Panc1 (cell line): ENCODE results near the gene ADGRG3. TPM values are rescaled to one million over a fixed set of nuclear protein-coding genes. Genes with fewer than 3 reads are reported as not detected.

Source experiments
- ATAC-seq: fragments of 200-7000 bp; cut with Tn5 transposase; 2 replicates; pipeline ENCODE4 v1.9.1; 2020; ENCODE audit warnings: mild to moderate bottlenecking, moderate library complexity
- BruUV-seq: library from RNA; stranded (reverse); fragments of 400-500 nt; replicated peaks from 2 replicates; lab custom pipeline; 2021; lab: Mats Ljungman, UMichigan
- CTCF ChIA-PET: fragments of 300-600 bp; sonication (Branson Sonifier 250); formaldehyde crosslinking; loops from one replicate; lab custom pipeline; 2022; ENCODE audit warnings: antibody characterized with exemption; lab: Charles Lee
- POLR2A ChIA-PET: fragments of 300-600 bp; sonication (Branson Sonifier 250); formaldehyde crosslinking; loops from one replicate; lab custom pipeline; 2022; ENCODE audit warnings: antibody characterized with exemption; lab: Charles Lee
- DNase-seq: peaks from one replicate; pipeline ENCODE4 v3.0.0-alpha.2; 2010; ENCODE audit warnings: low read depth, low spot score
- H3K27ac ChIP-seq: 2 replicates; pipeline ENCODE4 v1.5.1; 2011; ENCODE audit warnings: mild to moderate bottlenecking, low read length, inconsistent platforms
- H3K27me3 ChIP-seq: fragments of 200-500 bp; sonication (Bioruptor generic); 2 replicates; pipeline ENCODE4 v1.6.0; 2014; ENCODE audit warnings: low read length, inconsistent platforms; ENCODE audit not compliant: control insufficient read depth, insufficient read depth
- H3K36me3 ChIP-seq: fragments of 200-500 bp; sonication (Bioruptor generic); 2 replicates; pipeline ENCODE4 v1.5.1; 2014; ENCODE audit warnings: inconsistent platforms, mild to moderate bottlenecking, low read length, moderate library complexity; ENCODE audit not compliant: control insufficient read depth, insufficient read depth
- H3K4me1 ChIP-seq: 2 replicates; pipeline ENCODE4 v1.5.1; 2011; ENCODE audit warnings: inconsistent platforms, mild to moderate bottlenecking, low read length, moderate library complexity; ENCODE audit not compliant: control insufficient read depth, insufficient read depth
- H3K4me3 ChIP-seq, 2 experiments: 2 replicates each; pipeline ENCODE4 v1.5.1; 2011 to 2012; ENCODE audit warnings: low read depth in 2 of 2, low read length in 2 of 2, mild to moderate bottlenecking in 2 of 2, inconsistent platforms in 1 of 2, moderate library complexity in 1 of 2
- H3K9me3 ChIP-seq: fragments of 200-500 bp; sonication (Bioruptor generic); 2 replicates; pipeline ENCODE4 v1.5.1; 2014; ENCODE audit warnings: low read depth, mild to moderate bottlenecking, inconsistent platforms, low read length, moderate library complexity; ENCODE audit not compliant: control insufficient read depth, insufficient read depth
- CTCF ChIP-seq: fragments of 450-650 bp; IDR thresholded peaks from 2 replicates; pipeline ENCODE4 v1.5.1; 2017; ENCODE audit warnings: mild to moderate bottlenecking
- POLR2AphosphoS5 ChIP-seq: IDR thresholded peaks from 2 replicates; pipeline ENCODE4 v1.6.1; 2012; ENCODE audit warnings: mild to moderate bottlenecking, low read depth, low read length, moderate library complexity
- REST ChIP-seq, 2 experiments: IDR thresholded peaks; 2 replicates each; pipeline ENCODE4 v1.6.1; 2011 to 2012; ENCODE audit warnings: low read depth in 2 of 2, control low read depth in 1 of 2, low read length in 1 of 2, mild to moderate bottlenecking in 1 of 2, moderate library complexity in 1 of 2; ENCODE audit not compliant: insufficient read depth in 1 of 2
- SIN3A ChIP-seq: IDR thresholded peaks from 2 replicates; pipeline ENCODE4 v1.6.1; 2012; ENCODE audit warnings: low read depth, mild to moderate bottlenecking, low read length, moderate library complexity, borderline replicate concordance; ENCODE audit not compliant: insufficient read depth
- TCF7L2 ChIP-seq: IDR thresholded peaks from 2 replicates; pipeline ENCODE4 v1.6.1; 2011; ENCODE audit warnings: mild to moderate bottlenecking, low read depth, low read length, inconsistent platforms
- in situ Hi-C: cut with HindIII; loops from 2 replicates; pipeline ENCODE4 v1.10.0; 2016; ENCODE audit warnings: low sequenced_read_pairs, low pct_unique_long_range_greater_than_20kb
- intact Hi-C: fragments of 100-400 bp; cut with micrococcal nuclease; formaldehyde crosslinking; loops from one replicate; pipeline ENCODE4 v1.10.0; 2022; ENCODE audit not compliant: unreplicated experiment
- total RNA-seq: library from RNA; stranded (reverse); gene quantifications from one replicate; pipeline ENCODE4 v1.2.1, GENCODE V29; 2021; ENCODE audit not compliant: unreplicated experiment

Gene ADGRG3
- total RNA-seq, 1 experiment from 2014 or later: not detected

- no peaks in the 10 kb centered on the region for H3K36me3 ChIP-seq
- TF ChIP-seq POLR2AphosphoS5 (no peak), REST (IDR thresholded peaks at IDR 0.05; ENCODE audit: insufficient read depth in 1 of 2, low read depth in 2 of 2, low read length in 1 of 2) (no peak), SIN3A (no peak)
- no TSS peak for BruUV-seq
- no peak overlapping the region for H3K4me3 ChIP-seq
- H3K4me1 ChIP-seq: no peaks in the 10 kb centered on the region
- H3K27me3 ChIP-seq: no peaks in the 10 kb centered on the region
- intact Hi-C loops: no loop called here
- no peak overlapping the region for H3K27ac ChIP-seq
- no peaks in the 10 kb centered on the region for H3K9me3 ChIP-seq
- ChIA-PET POLR2A (interaction anchor here (0.5 kb wide), 1 partner anchor 19 kb away, joined by 5 read pairs; no protein-coding TSS in a partner anchor), CTCF (no interaction called here)
- in situ Hi-C loops: no loop called here
- ATAC-seq: no peak
- no peak for DNase-seq
Measured at GRCh38 chr16:57652695-57653471, 15.2 kb upstream of the ADGRG3 start.

- no TSS peak for BruUV-seq
- in situ Hi-C loops: no loop called here
Measured at GRCh38 chr16:57653936-57654335, 14.2 kb upstream of the ADGRG3 start.

More at GRCh38 chr16:57653936-57654335, 14.2 kb upstream of the ADGRG3 start:
- POLR2A ChIA-PET: no interaction called here
- CTCF ChIA-PET: no interaction called here
- DNase-seq: no peak
- no peak for TF ChIP-seq POLR2AphosphoS5
- TF ChIP-seq SIN3A: no peak
- no peak for TF ChIP-seq TCF7L2
- no peak for TF ChIP-seq REST (IDR thresholded peaks at IDR 0.05; ENCODE audit: insufficient read depth in 1 of 2, low read depth in 2 of 2, low read length in 1 of 2)
- no peak for TF ChIP-seq CTCF
- intact Hi-C loops: no loop called here
- H3K27me3 ChIP-seq: no peaks in the 10 kb centered on the region
- no peaks in the 10 kb centered on the region for H3K9me3 ChIP-seq
- no peak for ATAC-seq
- no peak overlapping the region for H3K27ac ChIP-seq
- no peaks in the 10 kb centered on the region for H3K4me1 ChIP-seq
- no peaks in the 10 kb centered on the region for H3K36me3 ChIP-seq
- no peak overlapping the region for H3K4me3 ChIP-seq
